ENCODE results near the gene EPHA3.

GRCh38 chr3:89363171-89363570 lies 255.8 kb downstream of the EPHA3 start:
- TF ChIP-seq ARNTL (CRISPR knock-in tag; IDR thresholded peaks at IDR 0.05; ENCODE audit: borderline replicate concordance, low read depth) (no peak), PATZ1 (CRISPR knock-in tag; IDR thresholded peaks at IDR 0.05; ENCODE audit: borderline replicate concordance) (no peak), BACH2 (CRISPR knock-in tag; IDR thresholded peaks at IDR 0.05; ENCODE audit: borderline replicate concordance) (no peak), TCF4 (CRISPR knock-in tag; IDR thresholded peaks at IDR 0.05; ENCODE audit: borderline replicate concordance) (no peak), ZFP3 (CRISPR knock-in tag; IDR thresholded peaks at IDR 0.05) (no peak), ZFP30 (CRISPR knock-in tag; IDR thresholded peaks at IDR 0.05) (no peak), TSHZ2 (CRISPR knock-in tag; IDR thresholded peaks at IDR 0.05) (no peak)
